Skeletal muscle tissue (tissue), 4 donors: ENCODE data around the gene SNRPA1. TPM values are rescaled to one million over a fixed set of nuclear protein-coding genes. Genes with fewer than 3 reads are reported as not detected.

Experiments used
- H3K27ac ChIP-seq: one replicate; pipeline ENCODE4 v1.7.0; 2013; ENCODE audit warnings: mild to moderate bottlenecking, low read depth, low read length, inconsistent platforms
- H3K27me3 ChIP-seq, 3 donors: one replicate each; pipeline ENCODE4 v1.7.0; 2013; ENCODE audit warnings: low read length in 3 of 3; ENCODE audit not compliant: control insufficient read depth in 3 of 3, insufficient read depth in 3 of 3
- H3K36me3 ChIP-seq, 3 donors: one replicate each; pipeline ENCODE4 v1.7.0; 2013; ENCODE audit warnings: low read length in 3 of 3; ENCODE audit not compliant: control insufficient read depth in 3 of 3, insufficient read depth in 3 of 3
- H3K4me1 ChIP-seq, 3 donors: one replicate each; pipeline ENCODE4 v1.7.0; 2013; ENCODE audit warnings: low read length in 3 of 3, mild to moderate bottlenecking in 3 of 3; ENCODE audit not compliant: control insufficient read depth in 3 of 3, insufficient read depth in 3 of 3
- H3K4me3 ChIP-seq, 3 donors: one replicate each; pipeline ENCODE4 v1.7.0; 2013; ENCODE audit warnings: low read length in 3 of 3
- H3K9ac ChIP-seq, 3 donors: one replicate each; pipeline ENCODE4 v1.7.0; 2013; ENCODE audit warnings: low read length in 3 of 3, mild to moderate bottlenecking in 3 of 3, moderate library complexity in 2 of 3, low read depth in 1 of 3
- H3K9me3 ChIP-seq, 3 donors: one replicate each; pipeline ENCODE4 v1.7.0; 2013; ENCODE audit warnings: low read length in 3 of 3; ENCODE audit not compliant: control insufficient read depth in 3 of 3
- total RNA-seq: library from RNA; depleted of rRNA; stranded (reverse); fragments of >200 nt; gene quantifications from one replicate; pipeline ENCODE4 v1.2.3, GENCODE V29; 2014
- donor health status: Osteomylitis.

The SNRPA1 gene
- total RNA-seq, 1 donor from 2014 or later: 14.1 TPM

DNA sequence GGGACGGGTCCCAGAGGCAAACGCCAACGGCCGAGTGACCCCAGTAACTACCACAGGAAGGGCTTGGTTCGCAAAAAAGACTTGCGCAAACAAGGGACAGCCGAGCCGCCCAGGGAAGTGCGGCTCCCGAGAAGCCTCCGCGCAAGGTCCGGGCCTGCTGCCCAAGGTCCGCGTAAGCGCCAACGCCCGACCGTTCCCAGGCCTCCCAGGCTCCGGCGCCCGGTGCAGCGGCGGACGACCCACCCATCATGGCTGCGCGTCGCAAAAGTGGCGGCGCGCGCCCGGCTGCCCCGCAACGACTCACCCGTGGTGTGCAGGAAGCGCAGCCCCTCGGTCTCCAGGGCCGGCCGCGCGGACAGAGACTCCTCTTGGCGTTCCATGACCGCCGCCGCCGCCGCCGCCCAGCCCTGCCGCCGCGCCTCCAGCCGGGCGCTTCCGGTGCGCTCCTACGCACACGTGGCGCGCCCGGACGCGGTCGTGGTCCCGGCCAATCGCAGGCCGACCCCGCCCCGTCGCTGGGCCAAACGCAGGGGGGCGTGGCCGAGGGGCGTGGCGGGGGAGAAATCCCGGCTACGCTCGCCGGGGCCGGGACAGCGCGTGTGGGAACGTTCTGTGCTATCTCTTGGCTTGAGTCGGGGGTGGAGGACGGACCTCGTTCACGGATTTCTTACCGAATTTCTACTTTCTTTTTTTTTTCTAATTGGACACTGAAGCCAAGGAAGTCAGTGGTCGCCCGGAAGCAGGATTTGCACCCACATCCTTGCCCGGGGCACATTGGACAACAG lies 17.8 kb downstream of the SNRPA1 start, which contains the start of gene SELENOS:
Gene SELENOS (minus strand): TSS at position 448 of the 785 bp plus-strand sequence. CDS start 68 bp downstream, at position 380.
- Histone ChIP-seq H3K27ac (peak within 1 kb of the TSS; percentile 96), H3K9ac (peak within 1 kb of the TSS; percentile 96 to 97 (median 96)), H3K4me1 (peaks cover 25 to 49% (median 38%) of the 10 kb centered on the region in 3 donors), H3K9me3 (no peaks in the 10 kb centered on the region), H3K36me3 (peaks cover 38 to 52% (median 52%) of the 10 kb centered on the region in 3 donors), H3K27me3 (no peaks in the 10 kb centered on the region), H3K4me3 (peak within 1 kb of the TSS; percentile 93 to 97 (median 93))

- no peaks in the 10 kb centered on the region for H3K27me3 ChIP-seq
- H3K4me1 ChIP-seq: peaks cover 25 to 50% (median 39%) of the 10 kb centered on the region in 3 donors
- peaks cover 40 to 52% (median 50%) of the 10 kb centered on the region in 3 donors for H3K36me3 ChIP-seq
- H3K9ac ChIP-seq: peak overlapping the region; percentile 96 to 97 (median 96)
- H3K4me3 ChIP-seq: peak overlapping the region; percentile 93 to 97 (median 93)
- peak overlapping the region; percentile 96 for H3K27ac ChIP-seq
- H3K9me3 ChIP-seq: no peaks in the 10 kb centered on the region
Measured at GRCh38 chr15:101276501-101277037, 18.5 kb downstream of the SNRPA1 start.

DNA sequence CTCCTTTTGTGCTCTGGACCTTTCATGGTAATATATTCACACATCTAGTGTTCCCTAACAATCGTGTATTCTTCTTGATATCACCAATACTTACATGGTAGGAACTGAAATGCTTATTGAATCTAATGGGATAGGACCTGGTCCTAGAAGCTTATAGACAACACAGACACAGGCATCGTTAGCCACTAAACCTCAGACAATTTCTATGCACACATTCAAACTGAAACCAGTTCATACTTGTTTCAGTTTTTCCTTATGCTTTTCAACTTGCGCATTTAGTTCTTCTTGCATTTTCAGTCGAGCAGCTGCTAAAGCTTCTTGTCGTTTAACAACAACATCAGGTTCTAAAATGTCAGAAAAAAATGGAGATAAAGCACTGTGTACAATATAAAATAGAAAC lies 20.0 kb downstream of the SNRPA1 start:
- H3K4me1 ChIP-seq: peaks cover 25 to 50% (median 39%) of the 10 kb centered on the region in 3 donors
- H3K4me3 ChIP-seq: no peak overlapping the region
- no peak overlapping the region for H3K27ac ChIP-seq
- peaks cover 43 to 55% (median 53%) of the 10 kb centered on the region in 3 donors for H3K36me3 ChIP-seq
- H3K9me3 ChIP-seq: no peaks in the 10 kb centered on the region
- no peaks in the 10 kb centered on the region for H3K27me3 ChIP-seq
- H3K9ac ChIP-seq: no peak overlapping the region

DNA sequence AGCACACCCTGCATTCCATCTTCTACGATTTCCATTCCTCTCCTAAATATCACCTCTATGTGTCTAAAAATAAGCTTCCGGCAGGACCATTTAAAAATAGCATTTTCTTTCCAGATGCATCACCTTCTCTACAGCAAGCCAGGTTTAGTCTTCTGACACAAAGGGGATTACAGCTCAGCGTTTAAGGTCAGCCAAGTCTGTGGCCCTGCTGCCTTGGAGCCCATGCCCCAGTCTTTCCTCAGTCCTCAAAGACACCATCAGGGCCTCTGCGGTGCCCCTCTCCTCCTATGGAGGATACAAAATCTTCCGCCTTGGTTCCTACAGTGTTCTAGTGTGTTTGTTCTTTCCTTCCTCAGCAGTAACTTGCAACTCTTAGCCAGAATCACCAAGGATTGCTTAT lies 21.5 kb downstream of the SNRPA1 start:
- peaks cover 55 to 64% (median 64%) of the 10 kb centered on the region in 3 donors for H3K36me3 ChIP-seq
- no peaks in the 10 kb centered on the region for H3K9me3 ChIP-seq
- peak overlapping the region; percentile 23 to 71 (median 34) for H3K9ac ChIP-seq
- H3K4me3 ChIP-seq: peak overlapping the region in 1 of 3 donors; percentile 22
- peak overlapping the region; percentile 80 for H3K27ac ChIP-seq
- H3K4me1 ChIP-seq: peaks cover 25 to 48% (median 39%) of the 10 kb centered on the region in 3 donors
- H3K27me3 ChIP-seq: no peaks in the 10 kb centered on the region

GRCh38 chr15:101272584-101272983 lies 22.5 kb downstream of the SNRPA1 start:
- Histone ChIP-seq H3K9ac (no peak overlapping the region), H3K27me3 (no peaks in the 10 kb centered on the region), H3K4me3 (no peak overlapping the region), H3K9me3 (no peaks in the 10 kb centered on the region), H3K36me3 (peaks cover 57 to 65% (median 64%) of the 10 kb centered on the region in 3 donors), H3K27ac (no peak overlapping the region), H3K4me1 (peaks cover 17 to 43% (median 33%) of the 10 kb centered on the region in 3 donors)

GRCh38 chr15:101269479-101270223 lies 25.4 kb downstream of the SNRPA1 start:
- no peak overlapping the region for H3K4me3 ChIP-seq
- peaks cover 27 to 51% (median 41%) of the 10 kb centered on the region in 3 donors for H3K4me1 ChIP-seq
- H3K9ac ChIP-seq: no peak overlapping the region
- no peaks in the 10 kb centered on the region for H3K9me3 ChIP-seq
- no peak overlapping the region for H3K27ac ChIP-seq
- no peaks in the 10 kb centered on the region for H3K27me3 ChIP-seq
- peaks cover 50 to 56% (median 56%) of the 10 kb centered on the region in 3 donors for H3K36me3 ChIP-seq

DNA sequence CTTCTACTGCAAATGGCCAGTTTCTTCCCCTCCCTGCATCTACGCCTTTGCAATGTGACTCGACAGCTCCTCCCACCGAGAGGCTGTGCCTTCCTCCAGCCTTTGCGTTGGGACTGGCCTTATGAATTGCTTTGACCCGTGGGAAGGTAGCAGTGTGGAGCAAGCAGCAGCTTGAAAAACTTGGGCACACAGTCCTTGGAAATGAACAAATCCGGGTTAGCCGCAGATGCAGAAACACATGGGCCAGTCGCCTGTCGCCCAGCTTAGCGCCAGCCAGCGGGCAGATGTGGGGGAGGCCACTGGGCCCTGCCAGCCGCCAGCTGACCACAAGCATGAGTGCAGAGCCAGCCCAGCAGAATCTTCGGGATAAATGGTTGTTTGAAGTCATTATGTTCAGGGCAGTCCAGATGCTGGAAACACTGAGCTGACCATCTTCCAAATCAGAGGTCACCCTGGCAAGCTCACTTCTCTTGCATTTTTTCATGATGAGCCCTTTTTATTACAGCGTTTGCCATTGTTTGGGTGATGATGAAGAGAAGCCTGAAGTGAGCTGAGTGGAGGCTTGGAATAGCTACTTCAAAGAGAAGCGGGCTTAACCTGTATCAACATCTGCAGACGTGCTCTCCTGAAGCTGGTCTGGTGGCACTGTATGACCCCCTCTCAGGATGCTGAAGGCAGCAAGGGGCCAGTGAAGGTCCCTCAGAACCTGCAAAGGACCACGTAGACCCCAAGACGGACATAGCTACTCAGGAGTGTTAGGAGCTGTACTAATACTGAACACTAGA lies 27.5 kb downstream of the SNRPA1 start:
- H3K36me3 ChIP-seq: peaks cover 34 to 38% (median 35%) of the 10 kb centered on the region in 3 donors
- no peaks in the 10 kb centered on the region for H3K27me3 ChIP-seq
- peak overlapping the region in 2 of 3 donors; percentile 26 to 62 for H3K9ac ChIP-seq
- H3K4me3 ChIP-seq: peak overlapping the region; percentile 19 to 49 (median 45)
- no peaks in the 10 kb centered on the region for H3K9me3 ChIP-seq
- H3K4me1 ChIP-seq: peaks cover 21 to 35% (median 27%) of the 10 kb centered on the region in 3 donors
- peak overlapping the region; percentile 79 for H3K27ac ChIP-seq

GRCh38 chr15:101266787-101267186 lies 28.3 kb downstream of the SNRPA1 start:
- peak overlapping the region in 2 of 3 donors; percentile 19 to 49 for H3K4me3 ChIP-seq

GRCh38 chr15:101266034-101266433 lies 29.0 kb downstream of the SNRPA1 start:
- H3K27ac ChIP-seq: peak overlapping the region; percentile 79
- peaks cover 20 to 24% (median 22%) of the 10 kb centered on the region in 3 donors for H3K36me3 ChIP-seq
- no peak overlapping the region for H3K4me3 ChIP-seq
- no peaks in the 10 kb centered on the region for H3K27me3 ChIP-seq
- no peaks in the 10 kb centered on the region for H3K9me3 ChIP-seq
- H3K9ac ChIP-seq: no peak overlapping the region
- peaks cover 21 to 31% (median 24%) of the 10 kb centered on the region in 3 donors for H3K4me1 ChIP-seq

More at GRCh38 chr15:101266787-101267186, 28.3 kb downstream of the SNRPA1 start:
- Histone ChIP-seq H3K9ac (peak overlapping the region in 2 of 3 donors; percentile 55 to 62), H3K27me3 (no peaks in the 10 kb centered on the region), H3K4me1 (peaks cover 21 to 31% (median 24%) of the 10 kb centered on the region in 3 donors), H3K36me3 (peaks cover 27 to 31% (median 29%) of the 10 kb centered on the region in 3 donors), H3K9me3 (no peaks in the 10 kb centered on the region), H3K27ac (peak overlapping the region; percentile 79)
